Thoracic aorta (tissue), 2 donors: Measurements from ENCODE around the gene CHST11. TPM values are rescaled to one million over a fixed set of nuclear protein-coding genes. Genes with fewer than 3 reads are reported as not detected.

Experiments
- ATAC-seq: fragments of 150-250 bp; one replicate; pipeline ENCODE4 v1.8.0; 2017; ENCODE audit warnings: low read depth; ENCODE audit not compliant: insufficient number of reproducible peaks, low FRiP score
- DNase-seq: peaks from one replicate; pipeline ENCODE4 v3.0.0-alpha.2; 2020; ENCODE audit warnings: low spot score
- H3K27ac ChIP-seq, 2 donors: fragments of 200-600 bp; sonication (generic); 1 replicate in 1 of 2; 2 replicates in 1 of 2; pipeline ENCODE4 v1.5.1; 2016; ENCODE audit warnings: mild to moderate bottlenecking in 2 of 2, moderate library complexity in 2 of 2
- H3K27me3 ChIP-seq: fragments of 200-600 bp; sonication (generic); replicated peaks from 2 replicates; pipeline ENCODE4 v1.6.0; 2016; ENCODE audit warnings: mild to moderate bottlenecking; ENCODE audit not compliant: insufficient read depth
- H3K36me3 ChIP-seq: fragments of 200-600 bp; sonication (generic); one replicate; pipeline ENCODE4 v1.5.1; 2016
- H3K4me1 ChIP-seq, 2 donors: fragments of 200-600 bp; sonication (generic); 1 replicate in 1 of 2; 2 replicates in 1 of 2; pipeline versions ENCODE4 v1.5.1 to v1.6.0; 2016; ENCODE audit warnings: low read depth in 2 of 2, mild to moderate bottlenecking in 1 of 2; ENCODE audit not compliant: control insufficient read depth in 1 of 2
- H3K4me3 ChIP-seq: fragments of 200-600 bp; sonication (generic); 2 replicates; pipeline ENCODE4 v1.5.1; 2016; ENCODE audit warnings: mild to moderate bottlenecking
- H3K9me3 ChIP-seq: fragments of 200-600 bp; sonication (generic); 2 replicates; pipeline ENCODE4 v1.5.1; 2016
- CTCF ChIP-seq: fragments of 200-600 bp; sonication (generic); IDR thresholded peaks from one replicate; pipeline ENCODE4 v1.5.1; 2019; ENCODE audit warnings: antibody characterized with exemption
- total RNA-seq, 2 donors: library from RNA; depleted of rRNA; stranded (reverse); fragments of >200 nt; gene quantifications; one replicate each; pipeline versions ENCODE4 v1.1.0 to v1.2.3, GENCODE V29; 2016

The CHST11 gene
- total RNA-seq, 2 donors from 2014 or later = 41.9 to 79.3 TPM

GRCh38 chr12:104643093-104643818 is 186.5 kb downstream of the CHST11 start:
- DNase-seq (no peak), ATAC-seq (no peak)
- H3K27ac ChIP-seq = peak overlapping the region in 1 of 2 donors; percentile 6
- H3K4me3 ChIP-seq = no peak overlapping the region
- H3K36me3 ChIP-seq = no peaks in the 10 kb centered on the region
- H3K4me1 ChIP-seq = peaks cover 11 to 31% of the 10 kb centered on the region in 2 donors
- no peaks in the 10 kb centered on the region for H3K9me3 ChIP-seq
- no peak for TF ChIP-seq CTCF
- H3K27me3 ChIP-seq = no peaks in the 10 kb centered on the region

GRCh38 chr12:104643819-104644669 is 187.3 kb downstream of the CHST11 start:
- H3K27me3 ChIP-seq = no peaks in the 10 kb centered on the region
- no peaks in the 10 kb centered on the region for H3K9me3 ChIP-seq
- ATAC-seq = no peak
- H3K27ac ChIP-seq = peak overlapping the region in 1 of 2 donors; percentile 6
- no peaks in the 10 kb centered on the region for H3K36me3 ChIP-seq
- H3K4me3 ChIP-seq = no peak overlapping the region
- peaks cover 7 to 23% of the 10 kb centered on the region in 2 donors for H3K4me1 ChIP-seq
- TF ChIP-seq CTCF = no peak
- DNase-seq = no peak

- Histone ChIP-seq H3K4me1 (peaks cover 7 to 21% of the 10 kb centered on the region in 2 donors), H3K4me3 (no peak overlapping the region), H3K27me3 (no peaks in the 10 kb centered on the region), H3K36me3 (no peaks in the 10 kb centered on the region), H3K27ac (no peak overlapping the region), H3K9me3 (no peaks in the 10 kb centered on the region)
- no peak for TF ChIP-seq CTCF
- DNase-seq = no peak
- ATAC-seq = no peak
Measured at GRCh38 chr12:104648756-104649155, 192.0 kb downstream of the CHST11 start.

- TF ChIP-seq CTCF = no peak
- DNase-seq (no peak), ATAC-seq (no peak)
- Histone ChIP-seq H3K36me3 (no peaks in the 10 kb centered on the region), H3K27me3 (no peaks in the 10 kb centered on the region), H3K4me3 (no peak overlapping the region), H3K9me3 (no peaks in the 10 kb centered on the region), H3K4me1 (peaks cover 5 to 15% of the 10 kb centered on the region in 2 donors), H3K27ac (no peak overlapping the region)
Measured at GRCh38 chr12:104649217-104649824, 192.6 kb downstream of the CHST11 start.

- no peak overlapping the region for H3K4me3 ChIP-seq
- H3K27ac ChIP-seq = no peak overlapping the region
- H3K9me3 ChIP-seq = no peaks in the 10 kb centered on the region
- H3K4me1 ChIP-seq = peaks cover 0 to 10% of the 10 kb centered on the region in 2 donors
- DNase-seq = no peak
- ATAC-seq = no peak
- H3K36me3 ChIP-seq = no peaks in the 10 kb centered on the region
- TF ChIP-seq CTCF = no peak
- H3K27me3 ChIP-seq = no peaks in the 10 kb centered on the region
Measured at GRCh38 chr12:104649921-104650320, 193.2 kb downstream of the CHST11 start.
